ENCODE measurements around the gene ACOX1.

GRCh38 chr17:75994802-75995370 lies 15.9 kb upstream of the ACOX1 start:
- no peak for TF ChIP-seq POLR2A (IDR thresholded peaks at IDR 0.05; ENCODE audit: low read depth, low read length)
- TF ChIP-seq POLR2AphosphoS5 (IDR thresholded peaks at IDR 0.05; ENCODE audit: low read depth, low read length) = no peak
- no peak for TF ChIP-seq TAF1 (IDR thresholded peaks at IDR 0.05; ENCODE audit: low read depth, low read length)
- no peak for TF ChIP-seq SPI1 (IDR thresholded peaks at IDR 0.05; ENCODE audit: low read depth, low read length)
- no peak for TF ChIP-seq POU2F2 (IDR thresholded peaks at IDR 0.05; ENCODE audit: low read depth, low read length)
